K562 (cell line): Measurements from ENCODE around the gene DGAT2.

Experiments
- CBX5 ChIP-seq: IDR thresholded peaks from 2 replicates; pipeline ENCODE4 v1.6.1; 2014; ENCODE audit warnings: low read depth, borderline replicate concordance
- EZH2 ChIP-seq: IDR thresholded peaks from 2 replicates; pipeline ENCODE4 v1.6.1; 2012; ENCODE audit warnings: low read depth, mild to moderate bottlenecking, inconsistent platforms, low read length, borderline replicate concordance
- FOXM1 ChIP-seq, 2 experiments: fragments of 450-650 bp in 1 of 2; sonication (generic) in 1 of 2; formaldehyde crosslinking in 1 of 2; IDR thresholded peaks; 2 replicates each; pipeline versions ENCODE4 v1.6.1 to v1.9.0; 2017 to 2022; ENCODE audit warnings: low read depth in 2 of 2, mild to moderate bottlenecking in 2 of 2, missing genetic modification reagents in 1 of 2, moderate library complexity in 1 of 2
- KAT2B ChIP-seq: IDR thresholded peaks from one replicate; pipeline ENCODE4 v1.6.1; 2012; ENCODE audit warnings: low read depth, mild to moderate bottlenecking, control low read depth, inconsistent platforms, low read length, moderate library complexity
- RAD21 ChIP-seq, 2 experiments: fragments of 250-450 bp in 1 of 2; fragments of 450-650 bp in 1 of 2; sonication (Bioruptor Pico) in 1 of 2; formaldehyde crosslinking in 1 of 2; IDR thresholded peaks in 1 of 2; conservative IDR thresholded peaks in 1 of 2; 2 replicates each; pipeline versions ENCODE4 v1.4.0 to v1.8.0; 2020 to 2022; ENCODE audit warnings: mild to moderate bottlenecking in 2 of 2, moderate library complexity in 1 of 2
- STAT6 ChIP-seq: sonication (generic); formaldehyde crosslinking; IDR thresholded peaks from 2 replicates; pipeline ENCODE4 v1.8.1; 2023; ENCODE audit warnings: mild to moderate bottlenecking, missing genetic modification reagents
- XRCC3 ChIP-seq: fragments of 450-650 bp; IDR thresholded peaks from 2 replicates; pipeline ENCODE4 v1.6.1; 2017; ENCODE audit warnings: mild to moderate bottlenecking, moderate library complexity
- ZEB2 ChIP-seq: fragments of 450-650 bp; IDR thresholded peaks from 2 replicates; pipeline ENCODE4 v1.6.1; 2016
- ZNF518B ChIP-seq: fragments of 250-450 bp; sonication (Bioruptor Pico); IDR thresholded peaks from 2 replicates; pipeline ENCODE4 v1.5.0; 2021; ENCODE audit warnings: mild to moderate bottlenecking, moderate library complexity
- ZNF717 ChIP-seq: fragments of 250-450 bp; sonication (Bioruptor Pico); IDR thresholded peaks from 2 replicates; pipeline ENCODE4 v1.5.0; 2021
- TF ChIP-seq, protein P1 (sequence below): sonication (generic); formaldehyde crosslinking; IDR thresholded peaks from 2 replicates; pipeline ENCODE4 v1.8.0; 2022; ENCODE audit warnings: missing genetic modification reagents, mild to moderate bottlenecking, borderline replicate concordance
- TF ChIP-seq, protein P2 (sequence below): fragments of 250-450 bp; sonication (Bioruptor Pico); IDR thresholded peaks from 2 replicates; pipeline ENCODE4 v1.4.0; 2020; ENCODE audit warnings: mild to moderate bottlenecking, moderate library complexity, borderline replicate concordance
- TF ChIP-seq, protein P3 (sequence below): fragments of 250-450 bp; sonication (Bioruptor Pico); IDR thresholded peaks from 2 replicates; pipeline ENCODE4 v1.6.1; 2021; ENCODE audit warnings: mild to moderate bottlenecking
- TF ChIP-seq, protein P4 (sequence below), 3 experiments: IDR thresholded peaks in 2 of 3; conservative IDR thresholded peaks in 1 of 3; 2 replicates each; pipeline ENCODE4 v1.5.1; 2011 to 2012; ENCODE audit warnings: low read length in 3 of 3, mild to moderate bottlenecking in 3 of 3, control low read depth in 2 of 3, improper control_type of control experiment in 1 of 3, inconsistent platforms in 1 of 3, low read depth in 1 of 3, mixed read lengths in 1 of 3, moderate library complexity in 1 of 3; ENCODE audit not compliant: insufficient read depth in 2 of 3

DNA sequence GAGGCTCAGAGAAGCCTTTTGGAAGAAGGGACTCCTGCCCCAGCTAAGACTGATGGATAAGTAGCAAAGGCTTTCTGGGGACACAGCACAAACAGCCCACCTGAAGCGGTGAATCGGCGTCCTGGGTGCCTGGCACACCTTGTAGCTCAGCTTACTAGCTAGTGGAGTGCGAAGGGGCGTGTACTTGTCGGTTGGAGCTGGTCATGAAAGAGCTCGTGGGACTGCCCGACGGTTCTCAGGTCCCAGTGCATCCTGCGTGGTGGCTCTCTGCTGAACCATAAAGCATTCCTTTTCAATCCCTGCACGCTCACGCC lies 45.7 kb downstream of the DGAT2 start:
- no peak for TF ChIP-seq ZNF518B (CRISPR knock-in tag)
- TF ChIP-seq, protein P1, sequence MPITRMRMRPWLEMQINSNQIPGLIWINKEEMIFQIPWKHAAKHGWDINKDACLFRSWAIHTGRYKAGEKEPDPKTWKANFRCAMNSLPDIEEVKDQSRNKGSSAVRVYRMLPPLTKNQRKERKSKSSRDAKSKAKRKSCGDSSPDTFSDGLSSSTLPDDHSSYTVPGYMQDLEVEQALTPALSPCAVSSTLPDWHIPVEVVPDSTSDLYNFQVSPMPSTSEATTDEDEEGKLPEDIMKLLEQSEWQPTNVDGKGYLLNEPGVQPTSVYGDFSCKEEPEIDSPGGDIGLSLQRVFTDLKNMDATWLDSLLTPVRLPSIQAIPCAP (CRISPR knock-in tag), result no peak
- no peak for TF ChIP-seq ZNF717 (CRISPR knock-in tag)
- no peak for TF ChIP-seq EZH2
- TF ChIP-seq KAT2B, result no peak
- no peak for TF ChIP-seq ZEB2
- TF ChIP-seq STAT6 (CRISPR knock-in tag), result no peak
- TF ChIP-seq, protein P2, sequence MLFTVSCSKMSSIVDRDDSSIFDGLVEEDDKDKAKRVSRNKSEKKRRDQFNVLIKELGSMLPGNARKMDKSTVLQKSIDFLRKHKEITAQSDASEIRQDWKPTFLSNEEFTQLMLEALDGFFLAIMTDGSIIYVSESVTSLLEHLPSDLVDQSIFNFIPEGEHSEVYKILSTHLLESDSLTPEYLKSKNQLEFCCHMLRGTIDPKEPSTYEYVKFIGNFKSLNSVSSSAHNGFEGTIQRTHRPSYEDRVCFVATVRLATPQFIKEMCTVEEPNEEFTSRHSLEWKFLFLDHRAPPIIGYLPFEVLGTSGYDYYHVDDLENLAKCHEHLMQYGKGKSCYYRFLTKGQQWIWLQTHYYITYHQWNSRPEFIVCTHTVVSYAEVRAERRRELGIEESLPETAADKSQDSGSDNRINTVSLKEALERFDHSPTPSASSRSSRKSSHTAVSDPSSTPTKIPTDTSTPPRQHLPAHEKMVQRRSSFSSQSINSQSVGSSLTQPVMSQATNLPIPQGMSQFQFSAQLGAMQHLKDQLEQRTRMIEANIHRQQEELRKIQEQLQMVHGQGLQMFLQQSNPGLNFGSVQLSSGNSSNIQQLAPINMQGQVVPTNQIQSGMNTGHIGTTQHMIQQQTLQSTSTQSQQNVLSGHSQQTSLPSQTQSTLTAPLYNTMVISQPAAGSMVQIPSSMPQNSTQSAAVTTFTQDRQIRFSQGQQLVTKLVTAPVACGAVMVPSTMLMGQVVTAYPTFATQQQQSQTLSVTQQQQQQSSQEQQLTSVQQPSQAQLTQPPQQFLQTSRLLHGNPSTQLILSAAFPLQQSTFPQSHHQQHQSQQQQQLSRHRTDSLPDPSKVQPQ (CRISPR knock-in tag), result no peak
- no peak for TF ChIP-seq CBX5
- TF ChIP-seq, protein P3, sequence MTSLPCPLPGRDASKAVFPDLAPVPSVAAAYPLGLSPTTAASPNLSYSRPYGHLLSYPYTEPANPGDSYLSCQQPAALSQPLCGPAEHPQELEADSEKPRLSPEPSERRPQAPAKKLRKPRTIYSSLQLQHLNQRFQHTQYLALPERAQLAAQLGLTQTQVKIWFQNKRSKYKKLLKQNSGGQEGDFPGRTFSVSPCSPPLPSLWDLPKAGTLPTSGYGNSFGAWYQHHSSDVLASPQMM (CRISPR knock-in tag), result no peak
- no peak for TF ChIP-seq XRCC3
- TF ChIP-seq RAD21 (CRISPR knock-in tag; conservative IDR thresholded peaks at IDR 0.05 in 1 of 2, IDR thresholded peaks at IDR 0.05 in 1 of 2), result no peak
- TF ChIP-seq FOXM1 (IDR thresholded peaks at IDR 0.05; ENCODE audit: low read depth), result no peak
- no peak for TF ChIP-seq FOXM1 (CRISPR knock-in tag; IDR thresholded peaks at IDR 0.05; ENCODE audit: low read depth)
- TF ChIP-seq, protein P4, sequence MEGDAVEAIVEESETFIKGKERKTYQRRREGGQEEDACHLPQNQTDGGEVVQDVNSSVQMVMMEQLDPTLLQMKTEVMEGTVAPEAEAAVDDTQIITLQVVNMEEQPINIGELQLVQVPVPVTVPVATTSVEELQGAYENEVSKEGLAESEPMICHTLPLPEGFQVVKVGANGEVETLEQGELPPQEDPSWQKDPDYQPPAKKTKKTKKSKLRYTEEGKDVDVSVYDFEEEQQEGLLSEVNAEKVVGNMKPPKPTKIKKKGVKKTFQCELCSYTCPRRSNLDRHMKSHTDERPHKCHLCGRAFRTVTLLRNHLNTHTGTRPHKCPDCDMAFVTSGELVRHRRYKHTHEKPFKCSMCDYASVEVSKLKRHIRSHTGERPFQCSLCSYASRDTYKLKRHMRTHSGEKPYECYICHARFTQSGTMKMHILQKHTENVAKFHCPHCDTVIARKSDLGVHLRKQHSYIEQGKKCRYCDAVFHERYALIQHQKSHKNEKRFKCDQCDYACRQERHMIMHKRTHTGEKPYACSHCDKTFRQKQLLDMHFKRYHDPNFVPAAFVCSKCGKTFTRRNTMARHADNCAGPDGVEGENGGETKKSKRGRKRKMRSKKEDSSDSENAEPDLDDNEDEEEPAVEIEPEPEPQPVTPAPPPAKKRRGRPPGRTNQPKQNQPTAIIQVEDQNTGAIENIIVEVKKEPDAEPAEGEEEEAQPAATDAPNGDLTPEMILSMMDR (IDR thresholded peaks at IDR 0.05 in 2 of 3, conservative IDR thresholded peaks at IDR 0.05 in 1 of 3; ENCODE audit: insufficient read depth in 2 of 3, low read depth in 1 of 3, low read length in 3 of 3), result no peak
